Prostate gland (tissue), 2 donors: ENCODE results near the gene UIMC1.

Experiments
- POLR2A ChIP-seq: fragments of 450-650 bp; IDR thresholded peaks from one replicate; pipeline ENCODE4 v1.6.1; 2016; ENCODE audit warnings: antibody characterized with exemption, mild to moderate bottlenecking
- POLR2AphosphoS5 ChIP-seq: sonication (generic); formaldehyde crosslinking; IDR thresholded peaks from one replicate; pipeline ENCODE4 v1.6.1; 2017; ENCODE audit warnings: antibody characterized with exemption
- TF ChIP-seq, protein P1 (sequence below), 4 experiments: fragments of 200-600 bp in 2 of 4; fragments of 450-650 bp in 2 of 4; sonication (generic) in 2 of 4; IDR thresholded peaks; 1 replicate in 3 of 4; 2 replicates in 1 of 4; pipeline ENCODE4 v1.5.1; 2016 to 2019; ENCODE audit warnings: antibody characterized with exemption in 4 of 4, mild to moderate bottlenecking in 2 of 4, moderate library complexity in 2 of 4

DNA sequence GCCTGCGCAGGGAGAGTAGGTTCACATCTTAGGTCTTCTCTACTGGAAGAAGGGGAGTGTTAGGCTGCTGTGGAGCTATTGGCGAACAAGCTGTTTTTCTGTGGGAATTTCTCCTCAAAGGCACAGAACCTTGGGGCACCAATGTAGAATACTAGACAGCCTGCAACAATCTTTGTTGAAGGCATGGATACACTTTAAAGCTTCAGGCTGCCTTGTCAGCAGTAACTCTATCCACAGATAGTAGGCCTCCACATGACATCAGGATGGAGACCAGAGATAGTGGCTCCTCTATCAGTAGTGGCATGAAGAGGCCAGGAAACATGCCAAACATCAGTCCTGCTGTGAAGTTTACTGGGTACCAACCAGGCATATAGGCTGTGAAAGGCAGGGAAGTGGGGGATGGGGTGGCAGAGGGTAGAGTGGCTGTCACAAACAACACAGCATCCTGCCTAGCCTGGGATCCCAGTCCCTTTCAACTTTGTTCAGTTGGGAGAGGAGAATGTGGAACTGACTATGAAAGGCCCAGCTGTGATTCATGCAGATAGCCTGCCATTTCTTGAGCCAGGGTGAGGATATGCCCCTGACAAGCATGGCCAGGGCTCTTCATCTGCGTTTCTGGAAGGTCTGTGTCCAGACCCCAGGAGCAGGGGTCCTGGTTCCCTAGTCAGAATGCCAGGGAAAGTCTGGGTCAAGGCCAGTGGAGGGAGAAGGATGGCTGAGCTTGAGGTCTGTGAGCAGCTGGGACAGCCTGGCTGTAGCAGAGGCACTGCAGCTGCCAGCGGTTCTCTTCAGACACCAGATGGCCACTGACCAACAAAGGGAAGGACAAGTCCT, 106.4 kb downstream of the UIMC1 start:
- TF ChIP-seq POLR2AphosphoS5 (no peak), POLR2A (no peak)
- TF ChIP-seq, protein P1, sequence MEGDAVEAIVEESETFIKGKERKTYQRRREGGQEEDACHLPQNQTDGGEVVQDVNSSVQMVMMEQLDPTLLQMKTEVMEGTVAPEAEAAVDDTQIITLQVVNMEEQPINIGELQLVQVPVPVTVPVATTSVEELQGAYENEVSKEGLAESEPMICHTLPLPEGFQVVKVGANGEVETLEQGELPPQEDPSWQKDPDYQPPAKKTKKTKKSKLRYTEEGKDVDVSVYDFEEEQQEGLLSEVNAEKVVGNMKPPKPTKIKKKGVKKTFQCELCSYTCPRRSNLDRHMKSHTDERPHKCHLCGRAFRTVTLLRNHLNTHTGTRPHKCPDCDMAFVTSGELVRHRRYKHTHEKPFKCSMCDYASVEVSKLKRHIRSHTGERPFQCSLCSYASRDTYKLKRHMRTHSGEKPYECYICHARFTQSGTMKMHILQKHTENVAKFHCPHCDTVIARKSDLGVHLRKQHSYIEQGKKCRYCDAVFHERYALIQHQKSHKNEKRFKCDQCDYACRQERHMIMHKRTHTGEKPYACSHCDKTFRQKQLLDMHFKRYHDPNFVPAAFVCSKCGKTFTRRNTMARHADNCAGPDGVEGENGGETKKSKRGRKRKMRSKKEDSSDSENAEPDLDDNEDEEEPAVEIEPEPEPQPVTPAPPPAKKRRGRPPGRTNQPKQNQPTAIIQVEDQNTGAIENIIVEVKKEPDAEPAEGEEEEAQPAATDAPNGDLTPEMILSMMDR (IDR thresholded peaks at IDR 0.05), result no peak
